Fibroblast of lung (primary cell): ENCODE data around the gene PRICKLE4. TPM values are rescaled to one million over a fixed set of nuclear protein-coding genes. Genes with fewer than 3 reads are reported as not detected.

Experiments used
- DNase-seq, 2 donors: peaks; one replicate each; pipeline versions ENCODE4 v3.0.0 to v3.0.0-alpha.2; 2010; ENCODE audit warnings: low read depth in 2 of 2
- H2AFZ ChIP-seq: 2 replicates; pipeline ENCODE4 v1.5.1; 2012; ENCODE audit warnings: low read length, control low read depth, inconsistent platforms
- H3K27ac ChIP-seq: 2 replicates; pipeline ENCODE4 v1.5.1; 2011; ENCODE audit warnings: low read length, control low read depth; ENCODE audit not compliant: insufficient read depth
- H3K27me3 ChIP-seq: 2 replicates; pipeline ENCODE4 v1.5.1; 2011; ENCODE audit warnings: mild to moderate bottlenecking, low read length; ENCODE audit not compliant: control insufficient read depth, insufficient read depth
- H3K36me3 ChIP-seq: 2 replicates; pipeline ENCODE4 v1.5.1; 2011; ENCODE audit warnings: low read length; ENCODE audit not compliant: control insufficient read depth, insufficient read depth
- H3K4me1 ChIP-seq: 2 replicates; pipeline ENCODE4 v1.5.1; 2011; ENCODE audit warnings: low read length; ENCODE audit not compliant: control insufficient read depth, insufficient read depth; ENCODE audit errors: extremely low read depth
- H3K4me2 ChIP-seq: 2 replicates; pipeline ENCODE4 v1.5.1; 2011; ENCODE audit warnings: low read length, control low read depth; ENCODE audit not compliant: insufficient read depth; ENCODE audit errors: extremely low read depth
- H3K4me3 ChIP-seq, 4 experiments: fragments of 200-600 bp in 1 of 4; sonication (generic) in 1 of 4; replicated peaks in 1 of 4; 2 replicates each; pipeline ENCODE4 v1.5.1; 2011 to 2016; ENCODE audit warnings: low read length in 4 of 4, low read depth in 3 of 4, mild to moderate bottlenecking in 3 of 4, control low read depth in 2 of 4, inconsistent platforms in 1 of 4, mixed read lengths in 1 of 4; ENCODE audit not compliant: insufficient read depth in 1 of 4; ENCODE audit errors: control extremely low read depth in 1 of 4
- H3K79me2 ChIP-seq: 2 replicates; pipeline ENCODE4 v1.5.1; 2012; ENCODE audit warnings: mild to moderate bottlenecking, low read length, inconsistent platforms; ENCODE audit not compliant: control insufficient read depth, insufficient read depth
- H3K9ac ChIP-seq: 2 replicates; pipeline ENCODE4 v1.5.1; 2011; ENCODE audit warnings: mild to moderate bottlenecking, low read length, control low read depth; ENCODE audit not compliant: insufficient read depth
- H3K9me3 ChIP-seq: 2 replicates; pipeline ENCODE4 v1.5.1; 2012; ENCODE audit warnings: low read depth, low read length; ENCODE audit not compliant: control insufficient read depth, insufficient read depth
- H4K20me1 ChIP-seq: 2 replicates; pipeline ENCODE4 v1.5.1; 2011; ENCODE audit warnings: low read length; ENCODE audit not compliant: control insufficient read depth, insufficient read depth; ENCODE audit errors: extremely low read depth
- EZH2 ChIP-seq: IDR thresholded peaks from 2 replicates; pipeline ENCODE4 v1.5.1; 2012; ENCODE audit warnings: low read length, control low read depth, mild to moderate bottlenecking; ENCODE audit errors: missing control alignments
- polyA plus RNA-seq, 2 donors: library from polyadenylated mRNA; depleted of rRNA in 1 of 2; stranded (reverse) in 1 of 2; unstranded in 1 of 2; fragments of >200 nt; gene quantifications; 2 replicates each; pipeline ENCODE4 v1.2.1, GENCODE V29; 2011 to 2012; ENCODE audit warnings: missing spikeins in 1 of 2
- total RNA-seq: library from RNA; depleted of rRNA; stranded (reverse); fragments of >200 nt; gene quantifications from 2 replicates; pipeline ENCODE4 v1.2.1, GENCODE V29; 2014
- TF ChIP-seq, protein P1 (sequence below), 2 donors: IDR thresholded peaks in 1 of 2; conservative IDR thresholded peaks in 1 of 2; 1 replicate in 1 of 2; 2 replicates in 1 of 2; pipeline ENCODE4 v1.5.1; 2011 to 2012; ENCODE audit warnings: low read length in 2 of 2, control low read depth in 1 of 2, inconsistent platforms in 1 of 2, low read depth in 1 of 2, mild to moderate bottlenecking in 1 of 2

Gene PRICKLE4
- total and polyA plus RNA-seq, 2 donors (not counting 1 experiment from before 2014, with no cell fraction given): 0.08 TPM; not detected in 1

GRCh38 chr6:41790045-41790444 lies 9.5 kb downstream of the PRICKLE4 start:
- Histone ChIP-seq H3K79me2 (peaks cover 13% of the 10 kb centered on the region), H4K20me1 (no peaks in the 10 kb centered on the region), H3K27ac (no peak overlapping the region), H3K36me3 (peaks cover 3% of the 10 kb centered on the region), H3K9me3 (no peaks in the 10 kb centered on the region), H2AFZ (no peak overlapping the region), H3K4me3 (no peak overlapping the region), H3K4me1 (peaks cover 4% of the 10 kb centered on the region), H3K9ac (no peak overlapping the region), H3K4me2 (no peak overlapping the region), H3K27me3 (no peaks in the 10 kb centered on the region)
- TF ChIP-seq EZH2: no peak
- TF ChIP-seq, protein P1, sequence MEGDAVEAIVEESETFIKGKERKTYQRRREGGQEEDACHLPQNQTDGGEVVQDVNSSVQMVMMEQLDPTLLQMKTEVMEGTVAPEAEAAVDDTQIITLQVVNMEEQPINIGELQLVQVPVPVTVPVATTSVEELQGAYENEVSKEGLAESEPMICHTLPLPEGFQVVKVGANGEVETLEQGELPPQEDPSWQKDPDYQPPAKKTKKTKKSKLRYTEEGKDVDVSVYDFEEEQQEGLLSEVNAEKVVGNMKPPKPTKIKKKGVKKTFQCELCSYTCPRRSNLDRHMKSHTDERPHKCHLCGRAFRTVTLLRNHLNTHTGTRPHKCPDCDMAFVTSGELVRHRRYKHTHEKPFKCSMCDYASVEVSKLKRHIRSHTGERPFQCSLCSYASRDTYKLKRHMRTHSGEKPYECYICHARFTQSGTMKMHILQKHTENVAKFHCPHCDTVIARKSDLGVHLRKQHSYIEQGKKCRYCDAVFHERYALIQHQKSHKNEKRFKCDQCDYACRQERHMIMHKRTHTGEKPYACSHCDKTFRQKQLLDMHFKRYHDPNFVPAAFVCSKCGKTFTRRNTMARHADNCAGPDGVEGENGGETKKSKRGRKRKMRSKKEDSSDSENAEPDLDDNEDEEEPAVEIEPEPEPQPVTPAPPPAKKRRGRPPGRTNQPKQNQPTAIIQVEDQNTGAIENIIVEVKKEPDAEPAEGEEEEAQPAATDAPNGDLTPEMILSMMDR (conservative IDR thresholded peaks at IDR 0.05 in 1 of 2, IDR thresholded peaks at IDR 0.05 in 1 of 2; ENCODE audit: low read depth in 1 of 2, low read length in 2 of 2): no peak
- no peak for DNase-seq

DNA sequence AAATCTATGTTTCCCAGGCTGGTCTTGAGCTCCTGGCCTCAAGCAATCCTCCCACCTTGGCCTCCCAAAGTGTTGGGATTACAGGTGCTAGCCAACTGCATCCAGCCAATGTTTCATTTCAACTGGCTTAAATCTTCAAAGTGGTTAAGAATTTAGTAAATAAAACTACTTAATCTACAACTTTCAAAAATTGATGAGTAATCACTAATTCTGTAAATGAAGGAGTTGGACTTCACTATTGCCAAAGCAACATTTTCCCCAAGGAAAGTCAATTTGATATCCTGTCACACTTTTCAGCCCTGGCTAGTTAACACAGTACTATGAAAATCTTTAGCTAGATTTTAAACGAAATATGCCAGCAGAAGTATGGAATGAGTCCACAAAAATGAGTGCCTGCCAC lies 10.7 kb downstream of the PRICKLE4 start:
- H3K4me3 ChIP-seq: no peak overlapping the region
- H3K79me2 ChIP-seq: peaks cover 13% of the 10 kb centered on the region
- TF ChIP-seq EZH2: no peak
- TF ChIP-seq, protein P1 (conservative IDR thresholded peaks at IDR 0.05 in 1 of 2, IDR thresholded peaks at IDR 0.05 in 1 of 2; ENCODE audit: low read depth in 1 of 2, low read length in 2 of 2): no peak
- H2AFZ ChIP-seq: no peak overlapping the region
- no peaks in the 10 kb centered on the region for H3K27me3 ChIP-seq
- DNase-seq: no peak
- no peak overlapping the region for H3K9ac ChIP-seq
- no peak overlapping the region for H3K27ac ChIP-seq
- no peaks in the 10 kb centered on the region for H4K20me1 ChIP-seq
- H3K4me1 ChIP-seq: no peaks in the 10 kb centered on the region
- H3K36me3 ChIP-seq: peaks cover 3% of the 10 kb centered on the region
- H3K9me3 ChIP-seq: no peaks in the 10 kb centered on the region
- H3K4me2 ChIP-seq: no peak overlapping the region

DNA sequence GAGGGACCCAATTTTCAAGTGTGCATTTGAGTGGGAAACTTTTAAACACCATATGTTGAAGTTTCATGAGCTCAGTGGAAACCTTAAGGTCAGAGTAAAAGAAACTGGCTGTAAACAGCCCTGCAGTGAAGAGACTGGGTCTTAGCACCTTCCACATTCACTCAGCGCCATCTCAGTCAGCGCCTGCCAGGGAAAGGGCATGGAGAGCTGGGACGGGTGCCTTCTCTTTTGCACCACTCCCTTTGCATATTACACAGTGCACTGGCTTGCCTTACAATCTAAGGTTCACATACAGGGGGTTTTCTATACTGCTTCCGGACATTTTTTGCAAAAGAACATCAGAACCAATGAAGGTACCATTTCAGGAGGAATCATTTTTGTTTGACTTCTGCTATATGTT lies 11.4 kb downstream of the PRICKLE4 start:
- H3K9me3 ChIP-seq: no peaks in the 10 kb centered on the region
- H3K4me2 ChIP-seq: no peak overlapping the region
- H3K36me3 ChIP-seq: peaks cover 3% of the 10 kb centered on the region
- H3K4me1 ChIP-seq: no peaks in the 10 kb centered on the region
- H3K9ac ChIP-seq: no peak overlapping the region
- H3K4me3 ChIP-seq: no peak overlapping the region
- no peak overlapping the region for H2AFZ ChIP-seq
- no peak for DNase-seq
- no peaks in the 10 kb centered on the region for H3K27me3 ChIP-seq
- no peak overlapping the region for H3K27ac ChIP-seq
- H3K79me2 ChIP-seq: peaks cover 13% of the 10 kb centered on the region
- no peak for TF ChIP-seq EZH2
- TF ChIP-seq, protein P1 (conservative IDR thresholded peaks at IDR 0.05 in 1 of 2, IDR thresholded peaks at IDR 0.05 in 1 of 2; ENCODE audit: low read depth in 1 of 2, low read length in 2 of 2): no peak
- no peaks in the 10 kb centered on the region for H4K20me1 ChIP-seq
